WTC11 (cell line): ENCODE data around the gene GTF2B. TPM values are rescaled to one million over a fixed set of nuclear protein-coding genes. Genes with fewer than 3 reads are reported as not detected.

Source experiments
- ATAC-seq: fragments of 200-7000 bp; cut with Tn5 transposase; 2 replicates; pipeline ENCODE4 v1.10.0; 2021; ENCODE audit warnings: mild to moderate bottlenecking, moderate library complexity
- CTCF ChIA-PET: fragments of 300-600 bp; sonication (Branson Sonifier 250); formaldehyde crosslinking; loops from one replicate; lab custom pipeline; 2021; ENCODE audit warnings: antibody characterized with exemption; lab: Charles Lee
- POLR2A ChIA-PET: fragments of 350-600 bp; sonication (Branson Sonifier 250); formaldehyde crosslinking; loops from one replicate; lab custom pipeline; 2021; ENCODE audit warnings: antibody characterized with exemption; lab: Charles Lee
- DNase-seq: peaks from one replicate; pipeline ENCODE4 v3.0.0; 2021; ENCODE audit warnings: low spot score
- H3K27ac Mint-ChIP-seq: 2 replicates; pipeline ENCODE4 v1.8.0; 2021; ENCODE audit warnings: mixed read lengths
- H3K27me3 Mint-ChIP-seq: 2 replicates; pipeline ENCODE4 v1.8.0; 2021; ENCODE audit warnings: low read depth, mild to moderate bottlenecking, moderate library complexity, mixed read lengths
- H3K36me3 Mint-ChIP-seq: 2 replicates; pipeline ENCODE4 v1.8.0; 2021; ENCODE audit warnings: mixed read lengths
- H3K4me1 Mint-ChIP-seq: 2 replicates; pipeline ENCODE4 v1.8.0; 2022; ENCODE audit warnings: mixed read lengths
- H3K4me3 Mint-ChIP-seq: 2 replicates; pipeline ENCODE4 v1.8.0; 2021; ENCODE audit warnings: mild to moderate bottlenecking, moderate library complexity, mixed read lengths
- H3K9me3 Mint-ChIP-seq: 2 replicates; pipeline ENCODE4 v1.8.0; 2021; ENCODE audit warnings: mixed read lengths
- AFF4 ChIP-seq: sonication (generic); formaldehyde crosslinking; IDR thresholded peaks from 2 replicates; pipeline ENCODE4 v1.8.1; 2023; ENCODE audit warnings: mild to moderate bottlenecking, missing genetic modification reagents, borderline replicate concordance
- CREM ChIP-seq: sonication (generic); formaldehyde crosslinking; IDR thresholded peaks from 2 replicates; pipeline ENCODE4 v1.8.1; 2022; ENCODE audit warnings: mild to moderate bottlenecking, missing genetic modification reagents, moderate library complexity
- CTCF ChIP-seq: fragments of 200-600 bp; IDR thresholded peaks from 2 replicates; pipeline ENCODE4 v1.8.0; 2022; ENCODE audit warnings: antibody characterized with exemption
- E2F4 ChIP-seq: sonication (generic); formaldehyde crosslinking; IDR thresholded peaks from 2 replicates; pipeline ENCODE4 v1.8.1; 2022; ENCODE audit warnings: low read depth, mild to moderate bottlenecking, moderate library complexity, missing genetic modification reagents, borderline replicate concordance
- EMX1 ChIP-seq: fragments of 250-450 bp; sonication (Bioruptor Pico); IDR thresholded peaks from 2 replicates; pipeline ENCODE4 v1.8.0; 2021; ENCODE audit warnings: mild to moderate bottlenecking
- FOXK1 ChIP-seq: sonication (generic); formaldehyde crosslinking; IDR thresholded peaks from 2 replicates; pipeline ENCODE4 v1.8.0; 2022; ENCODE audit warnings: mild to moderate bottlenecking, moderate library complexity, missing genetic modification reagents
- HMGXB4 ChIP-seq: sonication (generic); formaldehyde crosslinking; IDR thresholded peaks from 2 replicates; pipeline ENCODE4 v1.8.1; 2023; ENCODE audit warnings: mild to moderate bottlenecking, moderate library complexity, missing genetic modification reagents
- IRF2 ChIP-seq: sonication (generic); formaldehyde crosslinking; IDR thresholded peaks from 2 replicates; pipeline ENCODE4 v1.8.0; 2022; ENCODE audit warnings: low read depth, missing genetic modification reagents, borderline replicate concordance
- NFATC4 ChIP-seq: fragments of 250-450 bp; sonication (Bioruptor Pico); IDR thresholded peaks from 2 replicates; pipeline ENCODE4 v1.9.0; 2021; ENCODE audit warnings: mild to moderate bottlenecking
- NR3C1 ChIP-seq: sonication (generic); formaldehyde crosslinking; conservative IDR thresholded peaks from 2 replicates; pipeline ENCODE4 v1.8.1; 2023; ENCODE audit warnings: low read depth, mild to moderate bottlenecking, missing genetic modification reagents
- PRDM15 ChIP-seq: sonication (generic); formaldehyde crosslinking; IDR thresholded peaks from 2 replicates; pipeline ENCODE4 v1.8.0; 2022; ENCODE audit warnings: missing genetic modification reagents
- RELA ChIP-seq: sonication (generic); formaldehyde crosslinking; IDR thresholded peaks from 2 replicates; pipeline ENCODE4 v1.8.1; 2022; ENCODE audit warnings: missing genetic modification reagents, mild to moderate bottlenecking, borderline replicate concordance
- SMAD3 ChIP-seq: sonication (generic); formaldehyde crosslinking; IDR thresholded peaks from 2 replicates; pipeline ENCODE4 v1.8.0; 2022; ENCODE audit warnings: missing genetic modification reagents, mild to moderate bottlenecking, borderline replicate concordance
- USF2 ChIP-seq: sonication (generic); formaldehyde crosslinking; IDR thresholded peaks from 2 replicates; pipeline ENCODE4 v1.8.1; 2023; ENCODE audit warnings: mild to moderate bottlenecking, missing genetic modification reagents, moderate library complexity
- ZNF263 ChIP-seq: sonication (generic); formaldehyde crosslinking; IDR thresholded peaks from 2 replicates; pipeline ENCODE4 v1.8.1; 2022; ENCODE audit warnings: low read depth, mild to moderate bottlenecking, moderate library complexity, missing genetic modification reagents
- ZNF416 ChIP-seq: fragments of 250-450 bp; sonication (Bioruptor Pico); IDR thresholded peaks from 2 replicates; pipeline ENCODE4 v1.9.0; 2021; ENCODE audit warnings: mild to moderate bottlenecking, inconsistent platforms
- ZNF671 ChIP-seq: fragments of 250-450 bp; sonication (Bioruptor Pico); IDR thresholded peaks from 2 replicates; pipeline ENCODE4 v1.8.0; 2021; ENCODE audit warnings: mild to moderate bottlenecking
- ZSCAN18 ChIP-seq: fragments of 250-450 bp; sonication (Bioruptor Pico); IDR thresholded peaks from 2 replicates; pipeline ENCODE4 v2.1.2; 2022; ENCODE audit warnings: mild to moderate bottlenecking, moderate library complexity
- total RNA-seq: library from RNA; stranded (reverse); gene quantifications from 3 replicates; pipeline ENCODE4 v1.2.3, GENCODE V29; 2021

GTF2B gene
- total RNA-seq, 1 experiment from 2014 or later, result 14.2 TPM

GRCh38 chr1:88877911-88878310, 13.5 kb downstream of the GTF2B start:
- peak overlapping the region; percentile 76 for H3K27ac Mint-ChIP-seq
- TF ChIP-seq IRF2 (CRISPR knock-in tag) (no peak), FOXK1 (CRISPR knock-in tag) (no peak), EMX1 (CRISPR knock-in tag) (no peak), CTCF (no peak), HMGXB4 (no peak), PRDM15 (CRISPR knock-in tag) (no peak), RELA (CRISPR knock-in tag) (no peak), ZNF671 (CRISPR knock-in tag) (no peak), NR3C1 (CRISPR knock-in tag) (no peak)
- POLR2A ChIA-PET, result no interaction called here
- H3K27me3 Mint-ChIP-seq, result no peaks in the 10 kb centered on the region
- CTCF ChIA-PET, result interaction anchor here (1.1 to 1.3 kb wide), 2 partner anchors 141 to 222 kb away, joined by 3 read pairs; no protein-coding TSS in a partner anchor
- no peak overlapping the region for H3K4me3 Mint-ChIP-seq
- H3K4me1 Mint-ChIP-seq, result no peaks in the 10 kb centered on the region
- no peaks in the 10 kb centered on the region for H3K9me3 Mint-ChIP-seq
- ATAC-seq (peak; percentile 55), DNase-seq (no peak)
- H3K36me3 Mint-ChIP-seq, result no peaks in the 10 kb centered on the region; the same call in 1 of the 2 replicates

- no peak overlapping the region for H3K4me3 Mint-ChIP-seq
- ChIA-PET POLR2A (no interaction called here), CTCF (interaction anchor here (0.8 kb wide), 2 partner anchors 14 to 142 kb away, joined by 3 read pairs; partner anchors contain the start of gene GTF2B)
- H3K27ac Mint-ChIP-seq, result peak overlapping the region; percentile 76
- ATAC-seq (peak; percentile 62), DNase-seq (no peak)
- H3K36me3 Mint-ChIP-seq, result no peaks in the 10 kb centered on the region
- H3K27me3 Mint-ChIP-seq, result no peaks in the 10 kb centered on the region
- H3K4me1 Mint-ChIP-seq, result no peaks in the 10 kb centered on the region
- H3K9me3 Mint-ChIP-seq, result no peaks in the 10 kb centered on the region
- TF ChIP-seq ZSCAN18, result no peak
- no peak for TF ChIP-seq USF2 (CRISPR knock-in tag)
- no peak for TF ChIP-seq NFATC4 (CRISPR knock-in tag)
- no peak for TF ChIP-seq E2F4 (CRISPR knock-in tag)
- TF ChIP-seq AFF4 (CRISPR knock-in tag), result no peak
- TF ChIP-seq SMAD3 (CRISPR knock-in tag), result no peak
- TF ChIP-seq IRF2 (CRISPR knock-in tag), result no peak
- no peak for TF ChIP-seq ZNF416
- no peak for TF ChIP-seq CREM
- TF ChIP-seq ZNF263 (CRISPR knock-in tag), result no peak
These were observed 14.0 kb downstream of the GTF2B start for GRCh38 chr1:88877382-88877825.
